Measurements from ENCODE around the gene SNRNP35. TPM values are rescaled to one million over a fixed set of nuclear protein-coding genes. Genes with fewer than 3 reads are reported as not detected.
"Not testable (repeated sequence)": the region's sequence is repeated elsewhere in the genome, so short reads cannot be mapped to it uniquely, and the experiment has no call there.

SNRNP35 gene
- total RNA-seq, 1 experiment from 2014 or later = 20.6 TPM

DNA sequence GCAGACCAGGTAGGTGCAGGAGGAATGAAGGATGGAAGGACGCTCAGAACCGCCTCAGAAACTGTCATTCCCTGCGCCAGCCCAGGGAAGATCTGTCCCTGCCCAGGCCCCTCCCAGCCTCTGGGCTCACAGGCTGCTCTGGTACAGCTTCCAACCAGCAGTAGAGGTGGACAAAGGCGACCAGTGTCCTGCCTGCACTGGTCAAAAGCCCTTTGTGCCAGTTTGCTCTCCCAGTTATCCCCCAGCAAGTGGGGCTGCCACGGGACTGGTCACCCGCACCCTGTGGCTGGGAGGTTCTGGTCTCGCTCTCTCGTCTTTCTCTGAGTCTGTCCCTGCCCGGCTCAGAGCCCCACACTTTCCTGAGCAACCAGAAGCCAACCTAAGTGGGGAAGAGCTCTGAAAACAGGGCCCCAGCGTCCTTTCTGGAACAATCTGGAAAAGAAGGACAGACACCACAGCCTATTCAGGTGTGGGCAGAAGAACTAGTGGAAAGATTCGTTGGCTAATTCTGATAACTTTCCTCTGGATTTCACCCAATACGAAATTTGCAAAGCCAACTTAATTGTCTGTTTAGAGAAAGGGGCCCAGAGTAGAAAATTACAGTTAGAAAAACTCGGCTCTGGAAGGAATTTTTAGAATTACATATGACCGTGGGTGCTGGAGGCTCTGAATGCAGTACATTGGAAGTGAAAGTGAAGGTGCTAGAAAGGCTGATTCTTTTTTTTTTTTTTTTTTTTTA lies 21.7 kb downstream of the SNRNP35 start:
- Histone ChIP-seq H3K4me3 (ENCODE audit: low read depth, low read length, poor library complexity, severe bottlenecking) (no peak overlapping the region), H3K9me3 (ENCODE audit: low read depth, low read length, poor library complexity, severe bottlenecking) (no peaks in the 10 kb centered on the region), H3K4me1 (ENCODE audit: insufficient read depth, low read length, poor library complexity, severe bottlenecking) (no peaks in the 10 kb centered on the region), H3K36me3 (ENCODE audit: insufficient read depth, low read length, poor library complexity, severe bottlenecking) (peaks cover 3% of the 10 kb centered on the region), H3K27me3 (replicated peaks; ENCODE audit: insufficient read depth, low read depth, low read length, poor library complexity) (no peaks in the 10 kb centered on the region), H3K27ac (ENCODE audit: low read depth, low read length, poor library complexity, severe bottlenecking) (no peak overlapping the region)
- intact Hi-C loops (cut with micrococcal nuclease; ENCODE audit: unreplicated experiment) = no loop called here
- no peak for DNase-seq (ENCODE audit: low spot score)
- no TSS peak for BruUV-seq (replicated peaks)
- TF ChIP-seq CTCF (conservative IDR thresholded peaks at IDR 0.05; ENCODE audit: low read depth, low read length) (no peak), EZH2 (IDR thresholded peaks at IDR 0.05; ENCODE audit: borderline replicate concordance, low read depth, low read length, poor library complexity, severe bottlenecking) (no peak)
- ChIA-PET POLR2A (ENCODE audit: low non-redundant PET) (no interaction called here), CTCF (no interaction called here)

DNA sequence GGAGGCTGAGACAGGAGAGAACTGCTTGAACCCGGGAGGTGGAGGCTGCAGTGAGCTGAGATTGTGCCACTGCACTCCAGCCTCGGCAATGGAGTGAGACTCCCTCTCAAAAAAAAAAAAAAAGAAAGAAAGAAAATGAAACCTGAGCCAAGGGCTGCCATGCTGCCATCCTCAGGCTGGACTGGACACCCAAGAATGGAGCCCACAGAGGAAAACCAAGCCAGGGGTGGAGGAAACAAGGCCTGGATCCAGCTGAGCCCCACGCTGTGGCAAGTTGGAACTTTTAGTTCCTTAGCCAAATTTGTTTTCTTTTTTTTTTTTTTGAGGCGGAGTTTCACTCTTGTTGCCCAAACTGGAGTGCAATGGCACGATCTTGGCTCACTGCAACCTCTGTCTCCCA lies 23.3 kb downstream of the SNRNP35 start:
- CTCF ChIA-PET = interaction anchor here (0.7 kb wide), 1 partner anchor 380 kb away, joined by 4 read pairs; no protein-coding TSS in a partner anchor
- BruUV-seq (replicated peaks); H3K27me3 ChIP-seq (replicated peaks; ENCODE audit: insufficient read depth, low read depth, low read length, poor library complexity); DNase-seq (ENCODE audit: low spot score); H3K9me3 ChIP-seq (ENCODE audit: low read depth, low read length, poor library complexity, severe bottlenecking); H3K4me1 ChIP-seq (ENCODE audit: insufficient read depth, low read length, poor library complexity, severe bottlenecking); H3K27ac ChIP-seq (ENCODE audit: low read depth, low read length, poor library complexity, severe bottlenecking); H3K36me3 ChIP-seq (ENCODE audit: insufficient read depth, low read length, poor library complexity, severe bottlenecking); H3K4me3 ChIP-seq (ENCODE audit: low read depth, low read length, poor library complexity, severe bottlenecking); intact Hi-C loops (cut with micrococcal nuclease; ENCODE audit: unreplicated experiment); POLR2A ChIA-PET (ENCODE audit: low non-redundant PET): not testable (repeated sequence)

DNA sequence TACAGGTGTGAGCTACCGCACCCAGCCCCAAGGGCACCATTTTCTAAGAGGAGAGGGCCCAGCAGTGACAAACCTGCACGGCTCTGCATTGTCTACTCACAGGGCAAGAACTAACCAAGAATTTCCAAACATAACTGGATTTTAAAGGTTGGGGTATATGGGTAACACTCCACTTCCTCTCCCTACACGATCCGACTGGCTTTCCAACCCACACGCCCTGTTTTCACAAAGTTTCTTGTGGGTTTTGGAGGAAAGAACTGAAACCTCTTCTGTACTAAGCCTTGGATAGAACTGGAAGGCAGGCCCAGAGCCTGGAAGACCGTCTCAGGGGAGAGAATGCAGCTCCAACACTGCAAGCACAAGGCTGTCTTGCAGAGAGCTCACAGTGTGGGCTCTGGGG lies 24.9 kb downstream of the SNRNP35 start:
- ChIA-PET CTCF (no interaction called here), POLR2A (ENCODE audit: low non-redundant PET) (interaction anchor here (0.5 kb wide), 1 partner anchor 19 kb away, joined by 6 read pairs; no protein-coding TSS in a partner anchor)
- H3K27ac ChIP-seq (ENCODE audit: low read depth, low read length, poor library complexity, severe bottlenecking) = no peak overlapping the region
- intact Hi-C loops (cut with micrococcal nuclease; ENCODE audit: unreplicated experiment) = no loop called here
- BruUV-seq (replicated peaks) = no TSS peak
- H3K36me3 ChIP-seq (ENCODE audit: insufficient read depth, low read length, poor library complexity, severe bottlenecking) = no peaks in the 10 kb centered on the region
- H3K4me1 ChIP-seq (ENCODE audit: insufficient read depth, low read length, poor library complexity, severe bottlenecking) = no peaks in the 10 kb centered on the region
- H3K4me3 ChIP-seq (ENCODE audit: low read depth, low read length, poor library complexity, severe bottlenecking) = no peak overlapping the region
- no peaks in the 10 kb centered on the region for H3K27me3 ChIP-seq (replicated peaks; ENCODE audit: insufficient read depth, low read depth, low read length, poor library complexity)
- no peak for DNase-seq (ENCODE audit: low spot score)
- H3K9me3 ChIP-seq (ENCODE audit: low read depth, low read length, poor library complexity, severe bottlenecking) = no peaks in the 10 kb centered on the region
- TF ChIP-seq EZH2 (IDR thresholded peaks at IDR 0.05; ENCODE audit: borderline replicate concordance, low read depth, low read length, poor library complexity, severe bottlenecking) = no peak
- TF ChIP-seq CTCF (conservative IDR thresholded peaks at IDR 0.05; ENCODE audit: low read depth, low read length) = no peak

Data from A673 (cell line).